Neural crest cell (in vitro differentiated cells): ENCODE data around the gene HRH3. TPM values are rescaled to one million over a fixed set of nuclear protein-coding genes. Genes with fewer than 3 reads are reported as not detected.

Source experiments
- DNase-seq: peaks from one replicate; pipeline ENCODE4 v3.0.0; 2021; ENCODE audit warnings: low read depth, mixed read lengths, low spot score
- H3K27ac Mint-ChIP-seq: one replicate; pipeline ENCODE4 v1.8.0; 2021; ENCODE audit warnings: mild to moderate bottlenecking, mixed read lengths; ENCODE audit not compliant: unreplicated experiment
- H3K27me3 Mint-ChIP-seq: 2 replicates; pipeline ENCODE4 v1.8.0; 2021; ENCODE audit warnings: low read depth, mild to moderate bottlenecking, mixed read lengths
- H3K36me3 Mint-ChIP-seq: 2 replicates; pipeline ENCODE4 v1.8.0; 2021; ENCODE audit warnings: low read depth, mild to moderate bottlenecking, mixed read lengths
- H3K4me1 Mint-ChIP-seq: 2 replicates; pipeline ENCODE4 v1.8.0; 2021; ENCODE audit warnings: mixed read lengths
- H3K4me3 Mint-ChIP-seq: one replicate; pipeline ENCODE4 v1.8.0; 2021; ENCODE audit warnings: mild to moderate bottlenecking, mixed read lengths
- H3K9me3 Mint-ChIP-seq: 2 replicates; pipeline ENCODE4 v1.8.0; 2021; ENCODE audit warnings: mixed read lengths
- total RNA-seq: library from RNA; stranded (reverse); gene quantifications from 2 replicates; pipeline ENCODE4 v1.2.1, GENCODE V29; 2021
- TF ChIP-seq, protein P1 (sequence below): fragments of 200-600 bp; sonication (generic); conservative IDR thresholded peaks from 2 replicates; pipeline ENCODE4 v1.5.0; 2021; ENCODE audit warnings: antibody characterized with exemption, mild to moderate bottlenecking

Gene HRH3
- total RNA-seq, 1 donor from 2014 or later = 0.75 TPM

GRCh38 chr20:62222972-62223371, 2.9 kb upstream of the HRH3 start:
- no peak for DNase-seq
- Mint-ChIP-seq H3K4me1 (peaks cover 3% of the 10 kb centered on the region), H3K27me3 (peaks cover 75% of the 10 kb centered on the region), H3K9me3 (no peaks in the 10 kb centered on the region), H3K4me3 (no peak overlapping the region), H3K36me3 (no peaks in the 10 kb centered on the region), H3K27ac (no peak overlapping the region)
- TF ChIP-seq, protein P1, sequence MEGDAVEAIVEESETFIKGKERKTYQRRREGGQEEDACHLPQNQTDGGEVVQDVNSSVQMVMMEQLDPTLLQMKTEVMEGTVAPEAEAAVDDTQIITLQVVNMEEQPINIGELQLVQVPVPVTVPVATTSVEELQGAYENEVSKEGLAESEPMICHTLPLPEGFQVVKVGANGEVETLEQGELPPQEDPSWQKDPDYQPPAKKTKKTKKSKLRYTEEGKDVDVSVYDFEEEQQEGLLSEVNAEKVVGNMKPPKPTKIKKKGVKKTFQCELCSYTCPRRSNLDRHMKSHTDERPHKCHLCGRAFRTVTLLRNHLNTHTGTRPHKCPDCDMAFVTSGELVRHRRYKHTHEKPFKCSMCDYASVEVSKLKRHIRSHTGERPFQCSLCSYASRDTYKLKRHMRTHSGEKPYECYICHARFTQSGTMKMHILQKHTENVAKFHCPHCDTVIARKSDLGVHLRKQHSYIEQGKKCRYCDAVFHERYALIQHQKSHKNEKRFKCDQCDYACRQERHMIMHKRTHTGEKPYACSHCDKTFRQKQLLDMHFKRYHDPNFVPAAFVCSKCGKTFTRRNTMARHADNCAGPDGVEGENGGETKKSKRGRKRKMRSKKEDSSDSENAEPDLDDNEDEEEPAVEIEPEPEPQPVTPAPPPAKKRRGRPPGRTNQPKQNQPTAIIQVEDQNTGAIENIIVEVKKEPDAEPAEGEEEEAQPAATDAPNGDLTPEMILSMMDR = no peak

- TF ChIP-seq, protein P1 = no peak
- Mint-ChIP-seq H3K9me3 (no peaks in the 10 kb centered on the region), H3K27ac (no peak overlapping the region), H3K4me1 (peaks cover 3% of the 10 kb centered on the region), H3K36me3 (no peaks in the 10 kb centered on the region), H3K27me3 (peaks cover 81% of the 10 kb centered on the region), H3K4me3 (no peak overlapping the region)
- no peak for DNase-seq
These were observed 2.3 kb upstream of the HRH3 start for GRCh38 chr20:62222266-62222850.

DNA sequence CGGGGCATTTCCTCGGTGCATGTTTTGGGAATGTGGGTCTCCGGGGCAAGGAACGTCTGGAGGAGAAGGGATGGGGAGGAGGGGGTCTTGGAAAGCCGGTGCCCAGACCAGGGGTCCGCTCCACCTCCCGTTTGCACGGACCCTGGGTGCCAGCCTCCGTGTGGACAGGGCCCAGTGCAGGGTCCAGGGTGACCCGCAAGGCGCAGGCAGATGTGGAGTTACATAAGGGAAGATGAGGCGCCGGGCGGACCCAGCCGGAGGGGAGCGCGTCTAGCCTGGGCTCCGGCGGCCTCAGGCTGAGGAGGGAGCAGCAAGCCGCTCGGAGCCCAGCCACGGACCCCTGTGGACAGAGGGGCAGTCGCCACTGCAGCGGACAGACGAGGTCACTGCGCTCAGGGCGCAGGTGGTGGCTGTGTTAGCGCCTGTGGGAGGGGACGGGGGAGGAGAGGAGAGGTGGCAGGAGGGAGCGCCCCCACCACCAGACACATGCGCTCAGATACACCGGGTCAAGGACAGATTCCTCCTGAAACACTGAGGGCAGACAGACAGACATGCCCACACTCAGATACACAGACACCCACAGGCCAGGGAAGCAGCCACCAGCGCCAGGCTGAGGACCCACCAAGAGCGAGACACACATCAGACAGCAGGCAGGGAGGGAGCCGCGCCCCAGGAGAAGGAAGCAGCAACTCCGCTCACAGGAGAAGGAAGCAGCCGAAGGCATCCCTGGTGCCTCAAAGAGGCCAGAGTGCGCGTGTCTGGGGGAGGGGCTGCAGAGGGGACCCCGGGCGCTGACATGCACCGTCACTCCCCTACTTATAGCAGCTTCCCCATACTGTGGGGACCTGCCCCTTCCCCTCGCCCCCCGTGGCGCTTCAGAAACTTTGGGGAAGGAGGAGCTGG, 839 bp upstream of the HRH3 start:
- no peaks in the 10 kb centered on the region for H3K36me3 Mint-ChIP-seq
- TF ChIP-seq, protein P1 = no peak
- no peak for DNase-seq
- H3K4me3 Mint-ChIP-seq = no peak overlapping the region
- peaks cover 85% of the 10 kb centered on the region for H3K27me3 Mint-ChIP-seq
- H3K9me3 Mint-ChIP-seq = no peaks in the 10 kb centered on the region
- H3K27ac Mint-ChIP-seq = no peak overlapping the region
- H3K4me1 Mint-ChIP-seq = peaks cover 3% of the 10 kb centered on the region

DNA sequence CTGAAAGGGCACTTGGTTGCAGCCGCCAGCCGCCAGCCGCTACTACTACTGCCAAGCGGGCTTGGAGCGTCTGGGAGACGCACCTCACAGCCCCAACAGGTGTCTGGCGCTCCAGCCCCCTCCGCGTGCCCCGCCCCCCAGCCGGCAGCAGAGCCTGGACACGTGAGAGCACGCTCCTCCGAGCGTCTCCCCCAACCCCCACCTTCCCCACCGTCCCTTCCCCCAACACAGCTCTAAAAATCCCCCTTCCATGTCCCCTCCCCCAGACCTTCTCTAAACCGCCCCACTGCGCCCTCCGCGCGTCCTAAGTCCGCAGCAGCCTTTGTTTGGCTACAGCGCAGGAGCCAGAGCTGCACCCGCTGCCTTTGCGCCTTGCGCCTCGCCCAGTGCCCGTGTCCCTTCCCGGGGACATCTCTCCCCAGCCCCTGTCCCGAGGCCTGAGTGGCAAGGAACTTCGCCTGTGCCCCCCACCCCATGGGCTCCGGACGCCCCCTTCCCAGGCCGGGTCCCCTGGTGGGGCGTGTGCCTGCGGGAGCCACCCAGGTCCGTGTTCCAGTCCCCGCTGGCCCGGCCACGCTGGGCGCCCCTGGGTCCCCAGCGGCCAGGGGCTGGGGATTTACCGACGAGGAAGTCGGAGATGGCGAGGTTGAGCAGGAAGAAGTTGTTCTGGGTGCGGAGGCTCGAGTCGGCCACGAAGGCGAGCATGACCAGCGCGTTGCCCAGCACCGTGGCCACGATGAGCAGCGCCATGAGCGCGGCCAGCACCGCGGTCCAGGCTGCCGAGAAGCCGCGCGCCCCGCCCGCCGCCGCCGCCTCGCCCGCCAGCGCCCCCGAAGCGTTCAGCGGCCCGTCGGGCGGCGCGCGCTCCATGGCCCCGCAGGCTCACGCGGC, 732 bp downstream of the HRH3 start:
- no peak overlapping the region for H3K27ac Mint-ChIP-seq
- H3K4me1 Mint-ChIP-seq = peaks cover 3% of the 10 kb centered on the region
- TF ChIP-seq, protein P1 = no peak
- H3K9me3 Mint-ChIP-seq = no peaks in the 10 kb centered on the region
- DNase-seq = no peak
- H3K27me3 Mint-ChIP-seq = peaks cover 84% of the 10 kb centered on the region
- H3K4me3 Mint-ChIP-seq = peak overlapping the region; percentile 49
- no peaks in the 10 kb centered on the region for H3K36me3 Mint-ChIP-seq
